ENCODE results near the gene GPR155. TPM values are rescaled to one million over a fixed set of nuclear protein-coding genes. Genes with fewer than 3 reads are reported as not detected.

The GPR155 gene
- total RNA-seq, 4 donors from 2014 or later, result 1.8 to 48.7 (median 3.2) TPM

GRCh38 chr2:174439950-174440349, 46.9 kb downstream of the GPR155 start:
- Histone ChIP-seq H3K9me3 (no peaks in the 10 kb centered on the region), H3K4me3 (no peak overlapping the region), H3K27ac (no peak overlapping the region), H3K4me1 (no peaks in the 10 kb centered on the region), H3K36me3 (no peaks in the 10 kb centered on the region), H3K27me3 (no peaks in the 10 kb centered on the region)
- TF ChIP-seq POLR2A (IDR thresholded peaks at IDR 0.05), result no peak
- TF ChIP-seq CTCF (IDR thresholded peaks at IDR 0.05), result no peak
- DNase-seq, result no peak

- no peaks in the 10 kb centered on the region for H3K9me3 ChIP-seq
- DNase-seq, result no peak
- no peaks in the 10 kb centered on the region for H3K36me3 ChIP-seq
- no peak overlapping the region for H3K27ac ChIP-seq
- H3K27me3 ChIP-seq, result no peaks in the 10 kb centered on the region
- no peak overlapping the region for H3K4me3 ChIP-seq
- no peaks in the 10 kb centered on the region for H3K4me1 ChIP-seq
- TF ChIP-seq POLR2A (IDR thresholded peaks at IDR 0.05), result no peak
Measured at GRCh38 chr2:174439323-174439722, 47.5 kb downstream of the GPR155 start.

- no peaks in the 10 kb centered on the region for H3K36me3 ChIP-seq
- no peak overlapping the region for H3K27ac ChIP-seq
- TF ChIP-seq POLR2A (IDR thresholded peaks at IDR 0.05), result no peak
- TF ChIP-seq CTCF (IDR thresholded peaks at IDR 0.05), result no peak
- no peak overlapping the region for H3K4me3 ChIP-seq
- no peaks in the 10 kb centered on the region for H3K9me3 ChIP-seq
- DNase-seq, result no peak
- no peaks in the 10 kb centered on the region for H3K27me3 ChIP-seq
- no peaks in the 10 kb centered on the region for H3K4me1 ChIP-seq
Measured at GRCh38 chr2:174438146-174438886, 48.5 kb downstream of the GPR155 start.

- H3K27ac ChIP-seq, result no peak overlapping the region
- H3K4me3 ChIP-seq, result no peak overlapping the region
- H3K27me3 ChIP-seq, result no peaks in the 10 kb centered on the region
- H3K4me1 ChIP-seq, result no peaks in the 10 kb centered on the region
- DNase-seq, result no peak
- TF ChIP-seq CTCF (IDR thresholded peaks at IDR 0.05), result no peak
- no peak for TF ChIP-seq POLR2A (IDR thresholded peaks at IDR 0.05)
- H3K36me3 ChIP-seq, result no peaks in the 10 kb centered on the region
- H3K9me3 ChIP-seq, result no peaks in the 10 kb centered on the region
Measured at GRCh38 chr2:174436351-174436750, 50.5 kb downstream of the GPR155 start.

GRCh38 chr2:174431902-174432301, 54.9 kb downstream of the GPR155 start:
- H3K4me3 ChIP-seq, result no peak overlapping the region
- no peaks in the 10 kb centered on the region for H3K4me1 ChIP-seq
- no peak for DNase-seq
- TF ChIP-seq CTCF (IDR thresholded peaks at IDR 0.05), result no peak
- TF ChIP-seq POLR2A (IDR thresholded peaks at IDR 0.05), result no peak
- H3K27me3 ChIP-seq, result no peaks in the 10 kb centered on the region
- H3K36me3 ChIP-seq, result no peaks in the 10 kb centered on the region
- no peak overlapping the region for H3K27ac ChIP-seq
- no peaks in the 10 kb centered on the region for H3K9me3 ChIP-seq

- no peaks in the 10 kb centered on the region for H3K9me3 ChIP-seq
- DNase-seq, result no peak
- H3K4me3 ChIP-seq, result no peak overlapping the region
- TF ChIP-seq POLR2A (IDR thresholded peaks at IDR 0.05) (no peak), CTCF (IDR thresholded peaks at IDR 0.05) (no peak)
- no peaks in the 10 kb centered on the region for H3K4me1 ChIP-seq
- peaks cover 0 to 6% (median 0%) of the 10 kb centered on the region in 3 donors for H3K36me3 ChIP-seq
- no peaks in the 10 kb centered on the region for H3K27me3 ChIP-seq
- no peak overlapping the region for H3K27ac ChIP-seq
Measured at GRCh38 chr2:174430066-174430465, 56.8 kb downstream of the GPR155 start.

Measured in Peyer's patch (tissue), 4 donors.